Hematopoietic multipotent progenitor cell treated with erythropoietin and hydrocortisone succinate and interleukin-3 and kit ligand, for 6 days (in vitro differentiated cells): ENCODE data around the gene VPS33A.

Experiments
- DNase-seq: peaks from one replicate; pipeline ENCODE4 v3.0.0-alpha.2; 2015

The VPS33A gene

GRCh38 chr12:122250047-122250446, 16.2 kb downstream of the VPS33A start:
- no peak for DNase-seq

- no peak for DNase-seq
Observed at GRCh38 chr12:122245553-122245952, 20.7 kb downstream of the VPS33A start.

GRCh38 chr12:122244565-122245371, 21.5 kb downstream of the VPS33A start:
- no peak for DNase-seq

- DNase-seq: no peak
Observed at GRCh38 chr12:122243965-122244364, 22.3 kb downstream of the VPS33A start.

- DNase-seq: no peak
Observed at GRCh38 chr12:122238861-122239260, 27.4 kb downstream of the VPS33A start.

- DNase-seq: no peak
Observed at GRCh38 chr12:122235741-122236140, 30.6 kb downstream of the VPS33A start.

- no peak for DNase-seq
Observed at GRCh38 chr12:122232691-122233090, 33.6 kb downstream of the VPS33A start.

- no peak for DNase-seq
Observed at GRCh38 chr12:122230798-122231197, 35.5 kb downstream of the VPS33A start.

GRCh38 chr12:122228092-122228491, 38.2 kb downstream of the VPS33A start:
- DNase-seq: no peak

- no peak for DNase-seq
Observed at GRCh38 chr12:122227341-122227740, 39.0 kb downstream of the VPS33A start.

GRCh38 chr12:122226366-122227125, 39.7 kb downstream of the VPS33A start:
- DNase-seq: no peak

- DNase-seq: peak; percentile 100
Observed at GRCh38 chr12:122225683-122226365, 40.5 kb downstream of the VPS33A start, which contains the start of gene DIABLO. TSS of gene DIABLO (minus strand) at chr12:122226052. CDS start at chr12:122226014, 38 bp downstream.

GRCh38 chr12:122216445-122216844, 49.8 kb downstream of the VPS33A start:
- no peak for DNase-seq

GRCh38 chr12:122215771-122216170, 50.5 kb downstream of the VPS33A start:
- no peak for DNase-seq

- no peak for DNase-seq
Observed at GRCh38 chr12:122208073-122208820, 58.0 kb downstream of the VPS33A start.

- DNase-seq: no peak
Observed at GRCh38 chr12:122207391-122207790, 58.9 kb downstream of the VPS33A start.

- DNase-seq: no peak
Observed at GRCh38 chr12:122206976-122207375, 59.3 kb downstream of the VPS33A start.

GRCh38 chr12:122206111-122206881, 60.0 kb downstream of the VPS33A start:
- no peak for DNase-seq

- DNase-seq: no peak
Observed at GRCh38 chr12:122205053-122205925, 61.0 kb downstream of the VPS33A start.

- DNase-seq: no peak
Observed at GRCh38 chr12:122204167-122205052, 61.9 kb downstream of the VPS33A start.
